Hippocampal formation (tissue), 2 donors: Measurements from ENCODE around the gene DLEC1.
A peak's percentile ranks its signal among the peaks of the same experiment; 100 is the strongest.
"Not testable (repeated sequence)": the region's sequence is repeated elsewhere in the genome, so short reads cannot be mapped to it uniquely, and the experiment has no call there.

Experiments
- DNase-seq, 2 donors: peaks; one replicate each; lab custom pipeline; 2025; lab: John Stamatoyannopoulos, UW

The DLEC1 gene

GRCh38 chr3:38038447-38038911 lies 529 bp upstream of the DLEC1 start:
- no peak for DNase-seq

DNA sequence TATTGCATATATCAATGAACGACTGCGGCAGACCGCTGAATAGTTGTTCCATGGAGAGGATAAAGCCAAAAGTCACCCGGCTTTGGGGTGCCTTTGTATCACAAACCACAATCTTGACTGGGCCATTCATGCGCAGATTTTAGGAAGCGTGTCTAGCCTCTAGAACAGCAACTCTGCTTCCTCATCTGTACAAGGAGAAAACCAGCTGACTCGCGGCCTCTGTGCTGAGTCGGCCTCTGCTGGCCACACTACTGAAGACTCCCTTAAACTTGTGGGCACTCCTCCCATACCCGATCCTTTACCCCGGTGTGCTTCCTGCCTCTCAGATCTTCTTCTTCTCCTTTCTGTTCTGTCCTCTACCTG lies 872 bp downstream of the DLEC1 start:
- peak; percentile 17 to 53 for DNase-seq

- no peak for DNase-seq
Observed at GRCh38 chr3:38040401-38040800, 1.4 kb downstream of the DLEC1 start.

- DNase-seq: no peak
Observed at GRCh38 chr3:38043486-38043885, 4.5 kb downstream of the DLEC1 start.

DNA sequence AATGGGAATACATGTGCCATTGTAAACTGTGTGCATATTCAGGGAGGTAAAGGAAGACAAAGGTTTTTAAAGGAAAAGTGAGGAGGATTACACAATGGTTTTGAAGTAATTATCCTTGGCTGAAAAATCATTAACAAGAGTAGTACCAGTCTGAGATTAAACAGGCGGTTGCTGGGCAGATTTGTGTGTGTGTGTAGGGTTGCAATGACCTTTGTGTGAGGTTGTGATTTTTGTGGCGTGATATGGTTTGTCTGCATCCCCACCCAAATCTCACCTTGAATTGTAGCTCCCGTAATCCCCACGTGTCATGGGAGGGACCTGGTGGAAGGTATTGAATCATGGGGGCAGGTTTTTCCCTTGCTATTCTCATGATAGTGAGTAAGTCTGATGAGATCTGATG lies 7.0 kb downstream of the DLEC1 start:
- no peak for DNase-seq

DNA sequence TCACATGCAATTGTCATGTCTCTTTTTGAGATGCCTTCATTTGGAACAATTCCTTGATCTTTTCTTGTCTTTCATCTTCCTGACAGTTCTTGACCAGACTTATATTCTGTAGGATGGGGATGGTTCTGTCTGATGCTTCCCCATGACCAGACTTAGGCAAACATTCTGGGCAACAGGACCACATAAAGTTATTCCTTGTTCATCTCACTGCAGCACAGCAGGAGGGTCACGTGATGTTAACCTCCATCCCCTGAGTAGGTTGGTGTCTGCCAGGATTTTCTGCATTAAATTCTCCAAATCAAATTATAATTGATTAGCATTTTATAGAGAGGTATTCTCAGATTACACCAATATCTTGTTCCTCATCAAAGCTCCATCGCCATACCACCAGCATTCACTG lies 7.8 kb downstream of the DLEC1 start:
- no peak for DNase-seq

GRCh38 chr3:38047896-38048295 lies 8.9 kb downstream of the DLEC1 start:
- no peak for DNase-seq

DNA sequence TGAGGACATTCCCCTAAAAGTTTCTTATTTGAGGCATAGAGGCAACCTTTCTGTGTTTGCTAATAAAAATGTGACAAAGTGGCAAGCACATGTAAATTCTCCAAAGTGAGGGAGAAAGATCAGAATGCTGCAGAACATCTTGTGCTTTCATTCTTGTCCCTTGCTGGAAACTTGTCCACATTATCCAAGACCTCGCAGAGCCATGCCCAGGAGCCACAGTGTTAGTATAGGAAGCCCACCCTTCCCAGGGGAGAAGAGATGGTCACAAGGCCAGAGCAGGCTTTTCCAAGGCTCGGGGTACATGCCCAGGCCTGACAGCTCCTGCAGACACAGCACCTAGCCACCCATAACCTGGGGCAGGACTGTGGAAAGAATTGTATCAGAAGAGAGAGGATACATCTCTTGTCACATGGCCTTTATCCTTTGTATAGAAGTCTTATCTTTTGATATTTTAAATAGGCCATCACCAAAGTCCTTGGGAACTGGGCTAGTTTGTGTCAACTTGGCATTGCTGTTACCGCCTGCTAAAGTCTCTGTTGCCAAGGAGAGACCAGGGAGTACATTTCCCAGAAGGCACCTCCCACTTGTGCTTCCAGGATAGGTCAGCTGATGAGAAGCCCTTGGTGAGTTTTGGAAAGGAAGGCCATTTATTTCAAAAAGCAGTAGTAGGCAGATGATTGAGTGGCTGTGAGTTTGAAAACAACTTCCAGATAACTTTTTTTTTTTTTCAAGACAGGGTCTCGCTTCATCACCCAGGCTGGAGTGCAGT lies 10.5 kb downstream of the DLEC1 start:
- no peak for DNase-seq

GRCh38 chr3:38051131-38051530 lies 12.1 kb downstream of the DLEC1 start:
- DNase-seq: no peak

- not testable (repeated sequence) for DNase-seq
Observed at GRCh38 chr3:38053286-38053685, 14.3 kb downstream of the DLEC1 start.

GRCh38 chr3:38053813-38054498 lies 14.9 kb downstream of the DLEC1 start:
- not testable (repeated sequence) for DNase-seq

GRCh38 chr3:38054499-38055001 lies 15.5 kb downstream of the DLEC1 start:
- no peak for DNase-seq

DNA sequence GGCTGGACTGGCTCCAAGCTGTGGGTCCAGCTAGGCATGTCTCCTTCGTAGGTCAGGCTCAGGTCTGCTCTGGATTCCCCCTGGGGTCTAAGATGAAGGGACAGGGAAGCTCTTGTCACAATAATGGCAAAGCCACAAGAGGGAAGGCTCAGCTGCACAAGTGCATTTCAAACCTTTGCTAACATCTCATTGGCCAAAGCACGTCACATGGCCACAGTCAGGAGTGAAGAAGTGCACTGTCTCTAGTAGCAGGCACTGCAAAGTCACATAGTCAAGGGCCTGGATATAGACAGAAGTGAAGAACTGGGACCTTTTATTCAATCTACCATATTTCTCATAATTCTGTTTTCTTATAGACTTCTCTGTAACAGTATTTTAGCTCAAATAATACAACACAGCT lies 20.1 kb downstream of the DLEC1 start:
- no peak for DNase-seq

- no peak for DNase-seq
Observed at GRCh38 chr3:38059591-38059990, 20.6 kb downstream of the DLEC1 start.

GRCh38 chr3:38062809-38063208 lies 23.8 kb downstream of the DLEC1 start:
- DNase-seq: no peak

GRCh38 chr3:38064453-38064852 lies 25.4 kb downstream of the DLEC1 start:
- DNase-seq: not testable (repeated sequence)

GRCh38 chr3:38067508-38068233 lies 28.7 kb downstream of the DLEC1 start:
- DNase-seq: no peak

DNA sequence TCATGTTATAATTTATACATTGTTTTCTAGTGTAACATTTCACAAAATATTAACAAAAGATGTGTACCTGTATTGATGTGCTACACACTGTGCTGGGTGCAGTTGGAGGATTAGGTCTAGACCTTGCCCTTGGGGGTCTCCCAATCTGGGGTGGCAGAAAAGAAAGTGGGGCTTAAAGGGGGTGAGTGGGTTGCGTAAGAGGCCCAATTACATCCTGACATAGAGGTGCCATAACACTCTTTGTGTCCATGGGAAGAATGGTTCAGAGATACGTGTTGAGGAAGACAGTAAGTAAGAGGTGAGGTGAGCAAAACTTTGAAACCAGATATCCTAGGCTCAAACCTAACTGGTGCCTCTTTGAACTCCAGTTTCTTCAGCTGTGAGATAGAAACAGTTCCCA lies 31.0 kb downstream of the DLEC1 start:
- no peak for DNase-seq

GRCh38 chr3:38077073-38077472 lies 38.1 kb downstream of the DLEC1 start:
- not testable (repeated sequence) for DNase-seq

DNA sequence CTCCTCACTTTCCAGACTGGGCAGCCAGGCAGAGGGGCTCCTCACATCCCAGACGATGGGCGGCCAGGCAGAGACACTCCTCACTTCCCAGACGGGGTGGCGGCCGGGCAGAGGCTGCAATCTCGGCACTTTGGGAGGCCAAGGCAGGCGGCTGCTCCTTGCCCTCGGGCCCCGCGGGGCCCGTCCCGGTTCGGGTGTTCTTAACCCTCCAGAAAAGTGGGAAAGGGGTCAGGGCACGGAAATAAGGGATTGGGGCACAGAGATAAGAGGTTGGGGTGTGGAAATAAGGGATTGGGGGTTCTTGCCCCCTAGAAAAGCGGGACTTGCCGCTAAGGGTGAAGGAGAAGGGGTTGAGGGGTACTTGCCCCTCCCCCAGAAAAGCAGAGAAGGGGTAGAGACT lies 43.3 kb downstream of the DLEC1 start:
- DNase-seq: not testable (repeated sequence)

GRCh38 chr3:38083254-38083653 lies 44.2 kb downstream of the DLEC1 start:
- not testable (repeated sequence) for DNase-seq

- DNase-seq: no peak
Observed at GRCh38 chr3:38083871-38084333, 44.9 kb downstream of the DLEC1 start.
